Hematopoietic multipotent progenitor cell treated with erythropoietin and hydrocortisone succinate and interleukin-3 and kit ligand, for 8 days (in vitro differentiated cells): ENCODE results near the gene PNLIPRP1.

Experiments
- DNase-seq: peaks from one replicate; pipeline ENCODE4 v3.0.0-alpha.2; 2015

PNLIPRP1 gene

DNA sequence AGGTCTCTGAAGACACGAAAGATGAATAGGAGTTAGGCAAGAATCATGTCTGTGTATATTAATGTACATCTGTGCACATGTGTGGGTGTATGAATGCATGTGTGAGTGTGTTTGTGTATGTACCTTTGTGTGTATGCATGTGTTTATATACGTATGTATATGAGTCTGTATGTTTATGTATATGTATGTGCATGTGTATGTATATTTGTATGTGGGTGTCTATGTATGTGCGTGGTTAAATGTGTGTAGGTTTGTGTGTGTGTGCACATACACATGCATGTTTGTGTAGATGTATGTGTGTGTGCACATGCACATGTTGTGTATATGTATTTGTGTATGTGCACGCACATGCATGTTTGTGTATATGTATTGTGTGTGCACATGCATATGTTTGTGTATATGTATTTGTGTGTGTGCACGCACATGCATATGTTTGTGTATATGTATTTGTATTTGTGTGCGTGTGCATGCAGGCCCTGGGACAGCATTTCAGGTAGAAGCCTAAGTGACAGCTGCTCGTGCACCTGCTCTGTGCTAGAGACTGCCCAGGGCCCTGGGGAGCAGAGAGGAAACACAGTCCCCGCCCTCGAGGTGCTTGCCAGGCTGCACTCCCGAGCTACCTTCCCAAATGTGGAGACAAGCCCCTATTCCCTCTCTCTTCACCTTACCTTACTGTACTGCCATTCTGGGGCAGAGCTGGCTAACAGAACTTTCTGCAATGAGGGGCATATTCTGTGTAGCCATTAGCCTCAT, 12.1 kb downstream of the PNLIPRP1 start:
- DNase-seq = no peak

DNA sequence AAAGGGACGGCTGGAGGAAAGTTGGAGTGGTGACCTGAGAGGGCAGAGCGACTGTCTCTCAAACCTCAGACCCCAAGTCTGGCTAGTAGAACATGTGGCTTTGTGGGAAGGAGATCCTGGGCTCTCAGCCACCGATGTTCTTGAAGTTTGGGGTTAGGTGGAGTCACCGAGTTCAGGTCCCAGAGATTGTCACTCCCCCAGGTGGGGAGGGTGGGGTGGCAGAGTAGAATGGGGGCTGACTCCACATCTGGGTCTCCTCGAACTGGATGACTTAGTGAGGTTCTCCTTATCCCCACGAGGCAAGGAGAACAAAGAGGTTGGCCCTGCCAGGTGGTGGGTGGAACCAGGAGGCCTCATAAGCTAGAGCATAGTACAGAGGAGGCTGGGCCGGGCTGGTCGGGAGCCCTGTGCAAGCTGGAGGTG, 15.3 kb downstream of the PNLIPRP1 start:
- DNase-seq = no peak

DNA sequence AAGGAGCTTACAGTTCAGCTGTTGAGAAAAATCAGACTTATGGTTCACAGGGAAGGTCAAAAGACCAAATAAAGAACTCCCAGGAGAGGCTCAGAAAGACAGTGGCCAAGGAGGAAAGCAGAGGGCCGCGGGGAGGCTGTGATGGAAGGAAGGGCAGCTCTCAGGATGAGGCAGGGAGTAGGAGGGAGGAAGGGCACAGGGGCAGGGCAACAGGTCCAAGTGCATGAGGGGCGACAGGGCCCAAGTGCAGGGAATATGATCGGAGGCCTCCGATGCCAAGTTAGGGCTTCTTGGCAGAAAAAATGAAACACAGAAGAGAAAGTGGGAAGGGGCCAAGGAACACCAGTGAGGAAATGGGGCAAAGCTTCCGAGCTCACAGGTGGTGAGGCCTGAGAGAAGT, 16.6 kb downstream of the PNLIPRP1 start:
- DNase-seq = no peak

DNA sequence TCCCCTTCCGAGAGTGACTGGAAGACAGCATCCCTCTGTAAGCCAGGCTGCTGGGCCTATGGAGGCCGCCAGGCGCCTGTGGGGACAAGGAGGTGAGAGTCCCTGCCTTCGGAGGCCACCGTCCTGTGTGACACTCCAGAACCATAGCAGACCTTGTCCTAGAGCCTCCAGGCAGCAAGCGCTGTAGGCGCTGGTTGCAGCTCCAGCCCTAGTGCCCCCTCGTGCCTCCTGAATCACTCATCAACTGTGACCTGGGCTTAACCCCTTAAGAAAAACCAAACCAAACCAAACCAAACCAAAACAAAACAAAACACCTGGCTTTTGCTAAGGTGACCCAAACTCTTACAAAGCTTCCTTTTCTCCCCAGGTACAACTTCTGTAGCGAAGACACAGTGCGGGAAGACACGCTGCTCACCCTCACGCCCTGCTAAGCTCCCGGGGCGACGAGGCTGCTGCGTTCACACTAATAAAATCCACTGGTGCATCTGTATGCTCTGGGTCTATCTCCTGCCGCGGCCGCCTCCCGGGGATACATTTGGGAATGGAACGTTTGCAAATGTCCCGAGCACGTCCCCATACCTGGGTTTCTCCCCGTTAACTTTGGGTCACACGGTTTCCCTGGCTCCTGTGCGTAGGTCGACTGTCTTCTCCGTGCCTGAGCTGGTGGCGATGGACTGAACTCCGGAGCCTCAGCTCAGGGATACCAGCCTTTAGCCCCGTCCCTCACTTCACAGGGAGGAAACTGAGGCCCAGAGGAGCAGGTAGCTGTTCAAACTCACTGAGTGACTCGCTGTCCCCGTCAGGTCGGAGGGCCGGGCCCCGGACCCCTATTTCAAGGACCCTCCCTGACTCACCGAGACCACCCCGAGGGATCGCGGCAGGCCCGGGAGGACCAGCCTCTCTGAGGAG, 18.2 kb downstream of the PNLIPRP1 start:
- DNase-seq = no peak

DNA sequence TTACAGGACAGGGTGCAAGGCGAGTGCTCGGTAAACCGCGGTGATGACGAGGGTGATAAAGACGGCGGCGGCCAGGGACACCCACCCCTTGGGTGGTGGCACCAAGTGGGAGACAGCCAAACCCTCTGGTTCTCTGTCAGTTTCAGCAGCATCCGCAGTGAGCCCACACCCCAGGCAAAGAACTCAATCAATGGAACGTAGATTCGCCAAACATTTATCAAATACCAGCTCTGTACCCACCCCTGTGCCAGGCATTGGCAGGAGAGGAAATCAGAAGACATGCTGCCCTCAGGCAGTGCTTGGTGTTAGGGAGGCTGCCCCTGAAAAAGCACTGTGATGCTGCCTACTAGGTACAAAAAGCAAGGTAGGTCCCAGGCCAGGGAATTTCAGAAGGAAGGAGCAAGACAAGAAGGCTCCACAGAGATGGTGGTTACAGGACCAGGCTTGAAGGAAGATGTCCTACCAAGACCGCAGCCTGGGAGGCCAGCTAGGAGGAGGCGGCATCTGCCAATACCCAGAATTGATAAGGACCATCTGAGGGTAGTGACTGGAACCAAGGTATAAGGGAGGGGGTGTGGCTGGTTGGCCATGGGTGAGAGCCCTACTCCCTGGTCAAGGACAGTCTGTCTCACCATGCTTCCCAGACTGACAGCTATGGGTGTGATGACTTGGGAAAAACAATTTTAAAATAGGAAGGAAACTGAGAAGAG, 19.8 kb downstream of the PNLIPRP1 start:
- DNase-seq = no peak

DNA sequence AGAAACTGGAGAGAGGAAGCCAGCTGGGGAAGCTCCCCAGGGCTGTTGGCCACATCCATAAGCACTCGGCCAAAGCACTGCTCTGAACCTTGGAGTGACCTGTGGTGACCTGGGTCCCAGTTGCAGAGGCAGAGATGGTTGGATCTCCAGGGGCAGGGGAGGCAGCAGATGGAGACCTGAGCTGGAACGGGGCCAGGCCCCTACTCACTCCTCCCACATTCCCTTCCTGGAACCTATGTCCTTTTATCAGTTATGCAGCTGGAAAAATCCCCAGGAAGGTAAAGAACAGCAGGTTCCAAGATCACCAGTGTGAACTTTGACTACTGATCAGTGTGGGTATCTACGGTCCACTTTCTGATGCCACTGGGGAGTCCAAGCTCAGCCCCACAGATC, 20.4 kb downstream of the PNLIPRP1 start:
- DNase-seq = no peak

DNA sequence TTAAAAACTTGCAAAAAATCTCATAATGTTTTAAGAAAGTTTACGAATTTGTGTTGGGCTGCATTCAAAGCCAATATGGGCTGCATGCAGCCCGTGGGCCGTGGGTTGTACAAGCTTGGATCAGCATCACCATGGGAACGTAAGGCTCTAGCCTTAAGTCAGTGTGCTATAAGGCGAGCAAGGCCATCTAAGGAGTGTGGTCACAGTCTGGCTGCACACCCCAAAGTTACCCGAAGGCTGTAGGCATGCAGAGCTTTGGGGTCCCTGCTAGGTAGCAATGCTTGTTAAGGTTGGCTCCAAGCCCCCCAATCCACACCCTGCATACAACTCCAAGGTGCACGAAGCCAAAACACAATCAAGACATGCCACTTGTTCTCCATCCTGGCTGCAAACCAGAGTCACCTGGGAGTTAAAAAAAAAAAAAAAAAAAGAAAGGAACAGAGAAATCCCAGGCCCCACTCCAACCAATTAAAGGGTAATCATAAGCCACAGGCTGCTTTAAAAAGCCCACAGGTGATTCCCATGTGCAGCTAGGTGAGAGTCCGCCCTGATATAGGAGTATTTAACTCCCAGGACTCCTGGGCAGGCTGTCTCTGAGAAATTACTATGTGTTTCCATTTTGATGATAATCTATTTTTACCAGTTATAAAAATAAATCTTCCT, 21.5 kb downstream of the PNLIPRP1 start:
- DNase-seq = no peak

DNA sequence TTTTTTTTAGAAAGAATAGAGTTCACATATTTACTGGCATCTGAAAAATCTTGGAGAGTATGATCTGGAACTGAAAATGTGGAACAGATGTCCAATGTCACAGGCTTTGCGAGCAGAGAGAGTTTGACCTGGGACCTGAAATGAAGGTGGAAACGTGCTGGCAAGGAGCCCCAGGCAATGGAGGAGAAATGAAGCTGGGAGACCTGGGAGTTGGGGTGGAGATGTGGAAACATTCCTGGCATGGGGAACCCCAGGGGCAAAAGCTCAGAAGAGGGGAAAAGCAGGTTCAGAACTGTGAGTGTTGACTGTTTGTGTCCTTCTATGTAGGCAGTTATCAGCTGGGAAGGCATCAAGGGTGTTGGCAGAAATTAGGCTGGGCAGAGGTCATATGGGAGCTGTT, 22.7 kb downstream of the PNLIPRP1 start:
- no peak for DNase-seq

DNA sequence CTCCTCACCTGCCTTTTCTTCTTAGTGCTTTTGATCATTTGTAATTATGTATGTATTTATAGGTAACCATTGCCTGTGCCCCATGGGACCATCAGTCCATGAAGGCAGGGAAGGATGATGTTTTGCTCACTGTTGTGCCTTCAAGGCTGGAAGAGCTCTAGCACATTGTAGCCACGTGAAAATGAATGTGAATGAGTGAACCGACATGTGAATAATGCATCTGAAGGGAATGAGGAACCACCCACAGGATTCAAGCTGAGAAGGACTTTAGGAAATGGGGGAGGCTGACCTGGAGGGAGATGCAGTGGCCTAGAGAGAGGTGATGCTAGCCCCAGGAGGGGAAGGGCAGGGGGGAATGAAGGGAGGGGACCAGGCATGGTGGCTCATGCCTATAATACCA, 24.0 kb downstream of the PNLIPRP1 start:
- no peak for DNase-seq

DNA sequence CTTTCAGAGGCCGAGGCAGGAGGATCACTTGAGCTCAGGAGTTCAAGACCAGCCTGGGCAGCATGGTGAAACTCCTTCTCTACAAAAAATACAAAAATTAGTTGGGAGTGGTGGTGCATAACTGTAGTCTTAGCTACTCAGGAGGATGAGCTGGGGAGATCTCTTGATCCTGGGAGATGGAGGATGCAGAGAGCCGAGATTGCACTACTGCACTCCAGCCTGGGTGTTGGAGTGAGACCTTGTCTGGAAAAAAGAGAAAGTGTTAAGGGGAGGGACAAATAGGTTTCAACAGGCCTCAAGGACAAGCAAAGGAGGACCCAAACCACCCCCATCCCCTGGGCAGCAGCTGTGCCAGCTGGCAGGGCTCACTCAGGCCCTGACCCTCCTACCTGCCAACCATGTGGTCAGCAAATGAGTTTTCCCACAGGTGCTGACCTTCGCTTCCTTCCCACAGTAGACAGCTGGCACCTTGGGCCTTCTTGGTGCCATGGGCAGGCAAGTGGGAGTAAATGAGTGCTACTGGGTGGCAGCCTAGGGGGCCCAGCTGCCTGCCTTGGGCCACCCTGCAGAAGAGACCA, 24.5 kb downstream of the PNLIPRP1 start:
- DNase-seq = no peak

DNA sequence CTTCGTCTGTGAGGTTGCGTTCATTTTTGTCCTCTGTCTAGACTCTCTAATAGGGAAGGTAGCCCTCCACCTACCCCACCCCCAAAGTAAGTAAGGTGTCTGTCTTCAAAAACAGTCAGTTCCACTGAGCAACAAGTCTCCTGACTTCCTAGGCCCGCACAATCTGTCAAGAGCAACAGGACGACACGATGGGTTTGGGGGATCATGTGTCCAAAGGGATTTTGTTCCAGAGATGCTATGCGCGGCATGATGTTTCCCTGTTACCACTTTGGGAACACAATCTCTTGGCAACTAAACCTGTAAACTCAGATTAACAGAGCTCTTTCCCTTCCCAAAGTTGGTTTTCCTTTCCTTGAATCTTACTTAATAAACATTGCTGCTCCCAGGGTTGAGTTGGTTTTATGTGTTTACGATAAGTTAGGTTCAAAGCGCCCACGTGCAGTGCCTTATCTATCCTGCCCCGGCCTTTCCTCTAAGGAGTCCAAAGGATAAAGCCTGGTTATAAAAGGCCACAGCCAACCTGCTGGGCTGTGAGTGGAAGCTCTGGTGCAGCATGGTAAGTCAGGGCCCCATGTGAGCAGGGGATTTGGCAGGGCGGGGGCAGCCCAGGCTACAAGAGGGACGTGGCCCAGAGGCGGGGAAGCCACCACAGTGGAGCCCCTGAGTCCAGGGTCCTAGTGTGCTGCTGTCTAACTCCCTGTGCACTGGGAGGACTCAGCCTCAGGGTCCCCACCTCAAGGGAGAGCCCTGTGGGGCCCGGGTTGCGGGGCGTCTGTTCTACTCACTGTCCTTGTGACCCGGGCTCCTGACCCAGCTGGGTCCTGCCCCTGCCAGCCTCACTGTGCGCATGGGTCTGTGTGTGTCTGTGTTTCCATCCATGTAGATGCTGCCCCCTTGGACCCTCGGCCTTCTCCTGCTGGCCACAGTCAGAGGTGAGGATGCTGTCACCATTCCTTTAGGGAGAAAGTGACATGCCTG, 30.0 kb downstream of the PNLIPRP1 start, which contains the start of gene PNLIPRP2:
PNLIPRP2 (plus strand) TSS at position 531 of the 978 bp plus-strand sequence.
- DNase-seq = no peak

DNA sequence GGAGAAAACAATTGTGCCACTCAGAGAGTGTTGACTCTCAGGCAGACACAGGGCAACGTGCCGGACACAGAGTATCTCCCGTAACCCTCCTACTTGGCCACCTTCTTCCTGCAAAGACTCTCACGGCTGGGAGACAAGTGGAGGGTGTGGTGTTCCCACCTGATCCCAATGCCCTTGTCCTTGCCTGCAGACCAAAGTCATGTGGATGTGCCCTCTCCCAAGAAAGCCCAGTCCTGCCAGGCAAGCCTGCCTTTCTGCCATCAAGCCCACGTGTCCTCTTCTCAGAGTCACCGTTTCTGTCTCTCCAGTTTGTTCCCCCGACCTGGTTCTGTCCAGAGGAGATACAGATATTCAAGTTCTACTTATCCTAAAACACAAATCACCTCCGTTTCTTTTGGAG, 30.7 kb downstream of the PNLIPRP1 start:
- DNase-seq = no peak

DNA sequence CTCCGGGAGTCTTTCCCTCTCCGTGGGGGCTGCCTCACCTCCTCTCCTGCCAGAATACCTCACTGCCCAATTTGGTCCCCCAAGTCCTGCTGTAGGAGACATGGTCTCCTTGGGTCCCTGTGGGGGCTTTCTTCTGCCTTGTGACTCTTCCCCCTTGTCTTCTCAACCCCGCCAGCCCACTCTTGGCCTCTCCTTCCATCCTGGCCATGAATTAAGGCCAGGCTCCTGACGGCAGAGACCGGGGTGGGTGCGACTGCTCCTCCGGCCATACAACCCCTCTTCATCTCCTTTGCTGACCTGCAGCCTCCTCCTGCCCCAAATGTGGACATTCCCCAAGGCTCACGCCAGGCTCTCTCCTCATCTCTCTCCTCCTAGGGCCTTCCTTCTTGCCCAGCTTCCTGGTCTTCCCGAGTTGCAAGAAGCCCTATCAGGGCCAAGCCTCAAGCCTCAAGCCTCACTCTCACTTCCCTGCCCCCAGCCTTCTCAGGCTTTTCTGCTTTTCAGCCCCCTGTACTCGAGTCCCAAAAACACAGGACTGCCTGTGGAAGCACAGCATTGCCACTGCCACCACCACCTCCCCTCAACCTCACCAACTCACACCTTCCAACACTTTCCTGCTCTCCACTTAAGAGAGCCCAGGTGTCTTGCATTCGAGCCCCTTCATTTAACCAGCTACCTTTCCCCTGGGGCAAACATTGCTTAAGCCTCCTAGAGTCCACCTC, 31.3 kb downstream of the PNLIPRP1 start:
- DNase-seq = no peak

DNA sequence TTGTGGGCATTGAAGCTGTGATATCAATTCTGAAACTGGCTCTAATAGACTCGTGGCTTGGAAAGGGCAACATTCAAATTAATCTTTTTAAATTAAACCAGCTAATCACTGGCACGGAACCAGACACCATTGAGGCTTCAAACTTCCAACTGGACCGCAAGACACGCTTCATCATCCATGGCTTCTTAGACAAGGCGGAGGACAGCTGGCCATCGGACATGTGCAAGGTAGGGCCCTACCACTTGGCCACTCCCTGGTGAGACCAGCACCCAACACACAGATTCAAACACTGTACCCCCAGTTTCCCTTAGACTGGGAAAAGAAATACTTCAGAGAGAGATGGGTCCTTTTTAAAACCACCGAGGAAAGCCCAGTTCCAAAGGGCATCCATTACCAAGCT, 35.1 kb downstream of the PNLIPRP1 start:
- no peak for DNase-seq

DNA sequence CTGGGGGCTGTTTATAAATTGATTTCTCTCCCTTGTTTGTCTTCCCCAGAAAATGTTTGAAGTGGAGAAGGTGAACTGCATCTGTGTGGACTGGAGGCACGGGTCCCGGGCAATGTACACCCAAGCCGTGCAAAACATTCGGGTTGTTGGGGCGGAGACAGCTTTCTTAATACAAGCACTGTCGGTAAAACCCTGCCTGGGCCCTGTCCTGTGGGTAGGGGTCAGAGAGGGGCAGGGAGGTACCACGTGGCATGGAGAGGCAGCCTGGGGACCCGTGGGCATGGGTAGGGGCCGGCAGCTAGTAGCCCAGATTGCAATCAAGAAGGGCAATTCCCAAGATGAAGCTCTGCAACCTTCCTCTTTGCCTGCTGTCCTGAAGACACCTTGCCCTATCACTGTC, 36.1 kb downstream of the PNLIPRP1 start:
- DNase-seq = no peak

DNA sequence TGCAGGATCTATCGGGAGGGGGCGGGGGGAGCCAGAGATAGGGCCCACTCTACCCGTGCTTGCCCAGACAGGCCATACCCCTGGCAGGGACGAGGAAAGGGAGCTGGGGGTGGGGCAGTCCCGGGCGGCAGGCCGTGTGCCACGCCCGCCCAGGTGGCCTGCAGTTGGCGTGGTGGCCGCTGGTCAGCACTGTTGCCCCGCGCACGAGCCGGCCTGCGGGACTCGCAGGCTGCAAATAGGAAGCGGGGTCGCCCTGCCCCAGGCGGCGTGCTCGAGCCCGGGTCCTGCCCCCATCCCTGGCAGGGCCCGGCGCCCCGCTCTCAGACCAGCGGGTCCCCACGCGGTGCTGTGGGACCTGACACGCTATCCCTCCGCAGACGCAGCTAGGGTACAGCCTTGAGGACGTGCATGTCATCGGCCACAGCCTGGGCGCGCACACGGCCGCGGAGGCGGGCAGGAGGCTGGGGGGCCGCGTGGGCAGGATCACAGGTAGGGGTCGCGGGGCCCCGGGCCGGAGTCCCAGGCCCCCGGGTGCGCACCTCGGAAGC, 36.7 kb downstream of the PNLIPRP1 start:
- no peak for DNase-seq

DNA sequence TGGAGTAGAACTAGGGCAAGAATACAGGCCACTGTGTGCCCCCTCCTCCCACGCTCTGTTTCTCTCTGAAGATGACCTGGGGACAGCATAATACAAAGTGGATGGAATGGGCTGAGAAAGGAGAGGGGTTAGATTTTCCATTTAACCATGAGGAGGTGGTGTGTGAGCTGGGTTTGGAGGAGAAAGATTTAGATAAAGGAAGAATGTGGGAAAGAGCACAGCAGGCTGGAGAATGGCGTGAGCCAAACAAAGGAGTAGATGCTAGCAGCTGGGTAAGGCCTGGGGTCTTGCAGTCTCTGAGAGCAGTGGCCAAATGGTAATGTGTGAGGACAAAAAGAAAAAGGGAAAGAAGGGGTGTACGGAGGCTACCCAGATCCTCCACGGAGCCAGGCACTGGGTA, 38.6 kb downstream of the PNLIPRP1 start:
- no peak for DNase-seq

DNA sequence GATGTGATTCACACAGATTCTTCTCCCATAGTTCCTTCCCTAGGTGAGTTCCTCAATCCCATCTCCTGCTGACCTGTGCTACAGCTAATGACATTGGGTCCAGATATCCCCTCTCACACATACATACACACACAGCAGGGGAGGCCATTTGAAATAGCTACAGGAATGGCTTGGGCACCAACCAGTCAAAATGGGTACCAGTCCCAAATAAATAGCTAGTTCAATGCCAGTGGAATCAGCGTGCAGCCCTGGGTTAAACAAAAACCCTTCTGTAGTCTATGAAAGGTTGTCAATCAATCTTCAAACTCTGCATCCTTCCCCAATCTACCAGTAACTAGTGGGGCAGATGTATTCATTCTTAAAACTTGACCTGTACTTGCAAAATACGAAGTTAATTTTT, 39.3 kb downstream of the PNLIPRP1 start:
- DNase-seq = no peak

DNA sequence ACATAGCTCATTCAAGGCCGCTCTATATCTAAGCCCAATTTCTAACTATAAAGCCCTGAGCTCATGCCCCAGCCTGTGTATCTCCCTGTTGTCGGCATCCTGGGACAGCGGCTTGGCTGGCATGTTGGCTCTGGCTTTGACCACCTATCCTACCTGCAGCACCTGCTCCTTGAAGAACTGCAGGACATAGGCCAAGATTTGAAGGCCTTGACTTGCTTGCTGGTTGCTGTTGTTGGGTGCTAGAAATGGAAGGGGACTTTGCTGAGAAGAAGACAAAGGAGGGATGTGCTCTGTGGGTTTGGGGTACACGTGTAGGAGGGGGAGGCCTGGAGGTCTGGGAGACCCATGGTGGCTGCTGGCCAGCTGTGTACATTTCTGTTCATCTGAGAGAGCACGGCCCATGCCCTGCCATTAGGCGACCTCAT, 41.1 kb downstream of the PNLIPRP1 start:
- no peak for DNase-seq

DNA sequence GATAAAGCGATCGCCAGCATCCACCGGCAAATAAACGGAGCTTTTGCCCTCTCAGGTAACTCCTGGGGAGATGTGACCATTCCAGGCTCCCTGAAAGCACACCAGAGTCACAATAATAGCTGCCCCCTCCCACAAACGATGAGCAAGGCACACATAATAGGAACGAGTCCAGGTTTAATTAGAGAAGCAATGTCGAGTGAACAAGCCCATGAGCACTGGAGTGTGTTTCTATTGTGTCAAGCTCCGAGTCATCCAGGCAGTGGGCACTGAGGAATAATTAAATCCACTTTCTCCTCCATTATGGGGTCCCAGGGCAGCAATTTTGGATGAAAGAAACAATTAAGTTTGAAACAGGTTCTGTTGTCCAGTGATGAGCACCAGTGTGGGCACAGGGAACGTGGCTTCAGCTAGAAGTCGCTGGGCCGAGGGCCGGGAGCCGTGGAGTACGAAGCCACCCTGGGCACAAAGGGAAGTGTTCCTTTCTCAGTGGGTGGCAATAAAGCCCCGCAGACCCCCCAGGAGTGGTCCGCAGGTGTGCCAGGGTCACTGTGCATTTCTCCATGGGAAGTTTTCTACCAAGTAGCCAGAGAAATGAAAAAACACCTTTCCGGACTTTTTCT, 41.9 kb downstream of the PNLIPRP1 start:
- DNase-seq = no peak
